H1 (cell line): Measurements from ENCODE around the gene GPS2. TPM values are rescaled to one million over a fixed set of nuclear protein-coding genes. Genes with fewer than 3 reads are reported as not detected.
A peak's percentile ranks its signal among the peaks of the same experiment; 100 is the strongest.

Experiments
- CTCF ChIA-PET: fragments of 300-600 bp; sonication (Branson Sonifier 250); formaldehyde crosslinking; loops from one replicate; lab custom pipeline; 2021; ENCODE audit not compliant: partially characterized antibody; lab: Charles Lee
- POLR2A ChIA-PET: fragments of 300-600 bp; sonication (Branson Sonifier 250); formaldehyde crosslinking; loops from one replicate; lab custom pipeline; 2021; ENCODE audit warnings: inconsistent platforms; ENCODE audit not compliant: partially characterized antibody; lab: Charles Lee
- DNase-seq, 2 experiments: peaks; one replicate each; pipeline versions ENCODE4 v3.0.0 to v3.0.0-alpha.2; 2010 to 2022; ENCODE audit warnings: low spot score in 2 of 2, low read depth in 1 of 2, mixed read lengths in 1 of 2
- FAIRE-seq: peaks from 2 replicates; lab custom pipeline; 2011; peaks lifted over from hg19 to GRCh38; lab: Jason Lieb, UNC
- H2AFZ ChIP-seq: 2 replicates; pipeline ENCODE4 v1.8.1; 2012; ENCODE audit warnings: low read length, inconsistent platforms
- H2AK5ac ChIP-seq: 2 replicates; pipeline ENCODE4 v1.6.1; 2013; ENCODE audit warnings: low read depth, low read length
- H2BK120ac ChIP-seq: replicated peaks from 2 replicates; pipeline ENCODE3; 2013; ENCODE audit warnings: low read depth, low read length, inconsistent platforms
- H2BK12ac ChIP-seq: 2 replicates; pipeline ENCODE4 v1.6.1; 2013; ENCODE audit warnings: low read depth, low read length
- H2BK15ac ChIP-seq: 2 replicates; pipeline ENCODE4 v1.6.1; 2013; ENCODE audit warnings: low read length
- H2BK20ac ChIP-seq: 2 replicates; pipeline ENCODE4 v1.6.1; 2013; ENCODE audit warnings: low read length
- H2BK5ac ChIP-seq: 2 replicates; pipeline ENCODE4 v1.6.1; 2013; ENCODE audit warnings: low read depth, low read length
- H3K14ac ChIP-seq: 2 replicates; pipeline ENCODE4 v1.6.1; 2013; ENCODE audit warnings: inconsistent platforms; ENCODE audit not compliant: insufficient read length
- H3K18ac ChIP-seq: 2 replicates; pipeline ENCODE4 v1.6.1; 2013; ENCODE audit warnings: low read length; ENCODE audit errors: extremely low read depth
- H3K23ac ChIP-seq: 2 replicates; pipeline ENCODE4 v1.6.1; 2013; ENCODE audit warnings: inconsistent platforms; ENCODE audit not compliant: insufficient read length
- H3K23me2 ChIP-seq: 2 replicates; pipeline ENCODE4 v1.6.1; 2013; ENCODE audit warnings: low read depth, low read length
- H3K27ac ChIP-seq: 2 replicates; pipeline ENCODE4 v1.6.1; 2011; ENCODE audit warnings: low read depth, low read length, inconsistent platforms
- H3K27me3 ChIP-seq, 4 experiments: replicated peaks in 1 of 4; 1 replicate in 1 of 4; 2 replicates in 3 of 4; pipeline versions ENCODE4 v1.6.1 to v1.8.1; 2011 to 2013; ENCODE audit warnings: low read length in 3 of 4, mild to moderate bottlenecking in 3 of 4, inconsistent platforms in 2 of 4, mixed read lengths in 2 of 4, moderate library complexity in 1 of 4; ENCODE audit not compliant: control insufficient read depth in 3 of 4, insufficient read depth in 3 of 4; ENCODE audit errors: extremely low read depth in 1 of 4
- H3K36me3 ChIP-seq, 4 experiments: 2 replicates each; pipeline versions ENCODE4 v1.6.1 to v1.8.1; 2011 to 2013; ENCODE audit warnings: mild to moderate bottlenecking in 4 of 4, low read length in 3 of 4, moderate library complexity in 2 of 4, control low read depth in 1 of 4, inconsistent platforms in 1 of 4; ENCODE audit not compliant: insufficient read depth in 4 of 4, control insufficient read depth in 2 of 4
- H3K4ac ChIP-seq: replicated peaks from 2 replicates; pipeline ENCODE3; 2013; ENCODE audit warnings: low read length, low read depth, mixed read lengths, inconsistent platforms; ENCODE audit not compliant: insufficient read length
- H3K4me1 ChIP-seq, 4 experiments: replicated peaks in 1 of 4; 1 replicate in 1 of 4; 2 replicates in 3 of 4; pipeline versions ENCODE4 v1.6.1 to v1.8.1; 2011 to 2013; ENCODE audit warnings: low read length in 3 of 4, inconsistent platforms in 2 of 4, mixed read lengths in 1 of 4; ENCODE audit not compliant: insufficient read depth in 4 of 4, control insufficient read depth in 3 of 4
- H3K4me2 ChIP-seq, 2 experiments: 2 replicates each; pipeline versions ENCODE4 v1.6.1 to v1.8.1; 2011 to 2013; ENCODE audit warnings: low read depth in 2 of 2, low read length in 2 of 2, control low read depth in 1 of 2, inconsistent platforms in 1 of 2, mild to moderate bottlenecking in 1 of 2; ENCODE audit not compliant: insufficient read depth in 1 of 2
- H3K4me3 ChIP-seq, 4 experiments: fragments of 200-600, 300-600 bp in 1 of 4; sonication (generic), shearing (Covaris generic), sonication (Bioruptor Twin) in 1 of 4; 2 replicates each; pipeline versions ENCODE4 v1.5.1 to v1.8.1; 2011 to 2016; ENCODE audit warnings: low read length in 4 of 4, low read depth in 3 of 4, control low read depth in 2 of 4, inconsistent platforms in 2 of 4, mild to moderate bottlenecking in 2 of 4, mixed read lengths in 1 of 4, moderate library complexity in 1 of 4; ENCODE audit not compliant: insufficient read depth in 2 of 4; ENCODE audit errors: extremely low read depth in 1 of 4
- H3K56ac ChIP-seq: replicated peaks from 2 replicates; pipeline ENCODE3; 2013; ENCODE audit warnings: low read depth, mild to moderate bottlenecking, mixed read lengths, low read length, inconsistent platforms; ENCODE audit not compliant: insufficient read length
- H3K79me1 ChIP-seq: 2 replicates; pipeline ENCODE4 v1.6.1; 2013; ENCODE audit warnings: low read depth, low read length, control low read depth
- H3K79me2 ChIP-seq, 2 experiments: 2 replicates each; pipeline versions ENCODE4 v1.6.1 to v1.8.1; 2012 to 2013; ENCODE audit warnings: low read length in 2 of 2, mild to moderate bottlenecking in 2 of 2, inconsistent platforms in 1 of 2; ENCODE audit not compliant: insufficient read depth in 2 of 2, control insufficient read depth in 1 of 2
- H3K9ac ChIP-seq, 4 experiments: replicated peaks in 1 of 4; 1 replicate in 1 of 4; 2 replicates in 3 of 4; pipeline versions ENCODE4 v1.6.1 to v1.8.1; 2011 to 2013; ENCODE audit warnings: low read depth in 3 of 4, low read length in 3 of 4, control low read depth in 2 of 4, mild to moderate bottlenecking in 2 of 4, moderate library complexity in 2 of 4, inconsistent platforms in 1 of 4; ENCODE audit errors: extremely low read depth in 1 of 4
- H3K9me3 ChIP-seq, 2 experiments: 2 replicates each; pipeline versions ENCODE4 v1.6.1 to v1.8.1; 2012 to 2013; ENCODE audit warnings: mild to moderate bottlenecking in 2 of 2, moderate library complexity in 2 of 2, control low read depth in 1 of 2, inconsistent platforms in 1 of 2, low read depth in 1 of 2, low read length in 1 of 2, mixed read lengths in 1 of 2; ENCODE audit not compliant: insufficient read depth in 2 of 2
- H4K20me1 ChIP-seq, 2 experiments: replicated peaks in 1 of 2; 2 replicates each; pipeline versions ENCODE3 to v1.8.1; 2011 to 2013; ENCODE audit warnings: inconsistent platforms in 2 of 2, low read length in 2 of 2, mild to moderate bottlenecking in 1 of 2; ENCODE audit not compliant: insufficient read depth in 2 of 2, control insufficient read depth in 1 of 2
- H4K5ac ChIP-seq: 2 replicates; pipeline ENCODE4 v1.6.1; 2013; ENCODE audit warnings: low read length, low read depth, mixed read lengths, inconsistent platforms; ENCODE audit not compliant: insufficient read length
- H4K8ac ChIP-seq: 2 replicates; pipeline ENCODE4 v1.8.0; 2013; ENCODE audit warnings: mild to moderate bottlenecking, moderate library complexity, low read length, inconsistent platforms; ENCODE audit not compliant: insufficient read depth; ENCODE audit errors: extremely low read depth
- H4K91ac ChIP-seq: replicated peaks from 2 replicates; pipeline ENCODE3; 2013; ENCODE audit warnings: low read length, mixed read lengths, inconsistent platforms; ENCODE audit not compliant: insufficient read length
- BCL11A ChIP-seq, 2 experiments: IDR thresholded peaks; one replicate each; pipeline ENCODE4 v1.6.1; 2011; ENCODE audit warnings: low read depth in 2 of 2, low read length in 2 of 2, mild to moderate bottlenecking in 2 of 2
- EZH2 ChIP-seq: fragments of 200-600 bp; sonication (generic); IDR thresholded peaks from 2 replicates; pipeline ENCODE4 v1.7.1; 2012; ENCODE audit warnings: low read depth, mild to moderate bottlenecking, moderate library complexity, low read length, inconsistent platforms; ENCODE audit not compliant: severe bottlenecking
- HDAC2 ChIP-seq, 2 experiments: fragments of 300-600 bp in 1 of 2; sonication (generic) in 1 of 2; IDR thresholded peaks; 2 replicates each; pipeline ENCODE4 v1.6.1; 2011 to 2012; ENCODE audit warnings: low read depth in 2 of 2, low read length in 2 of 2, mild to moderate bottlenecking in 2 of 2, moderate library complexity in 2 of 2, borderline replicate concordance in 1 of 2, inconsistent platforms in 1 of 2
- JUND ChIP-seq: IDR thresholded peaks from 2 replicates; pipeline ENCODE4 v1.6.1; 2011; ENCODE audit warnings: mild to moderate bottlenecking, improper control_type of control experiment, low read length
- RAD21 ChIP-seq, 2 experiments: IDR thresholded peaks in 1 of 2; conservative IDR thresholded peaks in 1 of 2; 2 replicates each; pipeline ENCODE4 v1.6.1; 2011; ENCODE audit warnings: low read depth in 2 of 2, low read length in 2 of 2, improper control_type of control experiment in 1 of 2, inconsistent platforms in 1 of 2, mild to moderate bottlenecking in 1 of 2, moderate library complexity in 1 of 2
- RFX5 ChIP-seq: IDR thresholded peaks from 2 replicates; pipeline ENCODE4 v1.6.1; 2011; ENCODE audit warnings: low read depth, low read length, improper control_type of control experiment, borderline replicate concordance
- SAP30 ChIP-seq: fragments of 300-600 bp; sonication (generic); IDR thresholded peaks from 2 replicates; pipeline ENCODE4 v1.7.1; 2012; ENCODE audit warnings: low read length, moderate library complexity, mild to moderate bottlenecking, inconsistent platforms; ENCODE audit not compliant: insufficient read depth, insufficient replicate concordance
- SIN3A ChIP-seq, 2 experiments: IDR thresholded peaks in 1 of 2; conservative IDR thresholded peaks in 1 of 2; 2 replicates each; pipeline ENCODE4 v1.6.1; 2011 to 2012; ENCODE audit warnings: low read length in 2 of 2, improper control_type of control experiment in 1 of 2, low read depth in 1 of 2, mild to moderate bottlenecking in 1 of 2
- WGBS, 2 experiments: shearing (Covaris generic) in 1 of 2; methylation state at CpG; one replicate each; pipeline versions ENCODE4 v1.1.6 to v1.1.7; 2013 to 2015; ENCODE audit warnings: low lambda C conversion rate in 2 of 2, mixed read lengths in 2 of 2, inconsistent platforms in 1 of 2, low coverage in 1 of 2, missing lambda C conversion rate in 1 of 2; ENCODE audit not compliant: insufficient replicate concordance in 2 of 2, insufficient coverage in 1 of 2, insufficient read length in 1 of 2; ENCODE audit errors: extremely low coverage in 1 of 2, missing lambda C conversion rate in 1 of 2; 5-methylcytosine and 5-hydroxymethylcytosine counted together
- polyA plus RNA-seq, 7 experiments: library from polyadenylated mRNA; depleted of rRNA in 3 of 7; stranded (reverse) in 5 of 7; unstranded in 2 of 7; fragments of >200 nt in 5 of 7; fragments of 200-250 nt in 2 of 7; gene quantifications; 1 replicate in 5 of 7; 2 replicates in 1 of 7; 4 replicates in 1 of 7; pipeline versions ENCODE4 v1.2.1 to v1.2.3, GENCODE V29; 2011 to 2013; ENCODE audit warnings: missing spikeins in 2 of 7, mixed read lengths in 2 of 7
- total RNA-seq: library from RNA; stranded (reverse); fragmentation: NEBNext Ultra II Directional; extraction: Animal tissue kit (Norgen Biotek cat#: 25700); gene quantifications from 2 replicates; pipeline ENCODE4 v1.2.1, GENCODE V29; 2021

GPS2 gene
- total and polyA plus RNA-seq, 2 of the 8 experiments (the other 6 are each of a cell fraction or from before 2014, with no cell fraction given), result 67.0 to 152 TPM

DNA sequence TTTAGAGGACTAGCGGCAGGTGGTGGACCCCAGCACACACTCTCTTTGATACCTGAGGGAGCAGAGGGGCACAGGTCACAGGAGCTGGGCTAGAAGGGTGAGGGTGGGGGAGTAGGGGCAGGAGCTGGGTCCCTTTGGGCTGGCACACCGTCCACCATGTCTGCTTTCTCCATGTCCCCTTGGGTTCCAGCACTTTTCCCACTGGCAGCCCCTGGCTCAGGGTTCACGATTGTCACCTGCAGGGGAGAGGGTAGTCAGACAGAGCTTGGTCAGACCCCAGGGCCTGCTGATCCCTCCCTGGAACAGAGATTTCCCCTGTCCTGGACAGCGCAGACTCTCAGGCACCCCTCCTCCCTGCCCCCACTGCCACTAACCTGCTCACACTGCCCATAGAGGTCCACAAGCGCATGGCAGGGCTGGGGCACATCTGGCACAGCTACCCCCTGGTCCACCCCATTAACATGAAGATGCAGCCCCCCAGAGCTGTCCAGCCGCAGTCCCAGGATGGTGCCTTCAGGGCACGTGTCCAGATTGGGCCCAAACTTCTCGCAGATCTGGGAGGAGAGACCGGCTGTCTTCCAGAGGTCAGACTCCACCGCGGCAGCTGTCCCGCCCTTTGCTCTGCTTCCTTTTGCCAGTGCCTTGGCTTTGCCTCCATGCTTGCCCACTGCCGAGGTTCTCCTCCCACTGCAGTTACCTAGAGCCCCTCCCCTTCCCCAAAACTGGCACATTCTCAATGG is 3.1 kb upstream of the GPS2 start:
- 0 out of 2 replicates have a peak, but pooled peaks cover under 1% of the 10 kb centered on the region for H3K79me1 ChIP-seq
- H2AFZ ChIP-seq, result no peak overlapping the region
- no peak overlapping the region for H3K18ac ChIP-seq
- H4K8ac ChIP-seq, result peak overlapping the region; percentile 42; the same call in 1 of the 2 replicates
- peak overlapping the region; percentile 16; the same call in 1 of the 2 replicates for H2BK5ac ChIP-seq
- no peak overlapping the region for H3K4me2 ChIP-seq
- no peak overlapping the region for H3K27ac ChIP-seq
- 94% methylated on average over 12 of the region's 13 CpGs; no CpG with 5 or more reads in 1 of the 2 experiments for WGBS, 2 experiments
- H3K9me3 ChIP-seq, result no peaks in the 10 kb centered on the region
- H4K91ac ChIP-seq, result no peak overlapping the region
- no peak overlapping the region for H2BK20ac ChIP-seq
- no peak overlapping the region for H3K4me3 ChIP-seq
- H2AK5ac ChIP-seq, result no peak overlapping the region
- POLR2A ChIA-PET, result interaction anchor here (0.6 to 11.3 kb wide), 12 partner anchors 8 to 275 kb away, joined by 3 to 223 read pairs (median 4); partner anchors contain the start of genes ACAP1, CLDN7 and NEURL4
- H3K27me3 ChIP-seq, result no peaks in the 10 kb centered on the region
- H3K23me2 ChIP-seq, result no peaks in the 10 kb centered on the region; the same call in 1 of the 2 replicates
- no peak overlapping the region for H2BK120ac ChIP-seq
- H4K20me1 ChIP-seq, result peaks cover 0 to 20% of the 10 kb centered on the region in 2 experiments
- H3K36me3 ChIP-seq, result peaks cover 27 to 60% (median 43%) of the 10 kb centered on the region in 4 experiments
- no peak overlapping the region for H3K23ac ChIP-seq
- H3K14ac ChIP-seq, result no peak overlapping the region
- H4K5ac ChIP-seq, result no peak overlapping the region
- H2BK15ac ChIP-seq, result no peak overlapping the region
- peaks cover 0 to 5% (median 3%) of the 10 kb centered on the region in 4 experiments; a peak in 4 of 7 replicates for H3K4me1 ChIP-seq
- CTCF ChIA-PET, result interaction anchor here (0.7 to 2.0 kb wide), 5 partner anchors 23 to 272 kb away, joined by 3 to 17 read pairs (median 3); no protein-coding TSS in a partner anchor
- H3K56ac ChIP-seq, result no peak overlapping the region
- H3K79me2 ChIP-seq, result peaks cover 0 to 8% of the 10 kb centered on the region in 2 experiments; a peak in 1 of 4 replicates
- no peak overlapping the region for H3K9ac ChIP-seq
- H2BK12ac ChIP-seq, result no peak overlapping the region
- no peak for FAIRE-seq
- DNase-seq, result no peak
- H3K4ac ChIP-seq, result no peak overlapping the region
- TF ChIP-seq RAD21 (IDR thresholded peaks at IDR 0.05 in 1 of 2, conservative IDR thresholded peaks at IDR 0.05 in 1 of 2; ENCODE audit: low read depth in 2 of 2, low read length in 2 of 2), result no peak
- TF ChIP-seq SIN3A (conservative IDR thresholded peaks at IDR 0.05 in 1 of 2, IDR thresholded peaks at IDR 0.05 in 1 of 2; ENCODE audit: low read depth in 1 of 2, low read length in 2 of 2), result no peak
- TF ChIP-seq HDAC2 (IDR thresholded peaks at IDR 0.05; ENCODE audit: borderline replicate concordance in 1 of 2, low read depth in 2 of 2, low read length in 2 of 2), result no peak
- TF ChIP-seq EZH2, result no peak
- TF ChIP-seq RFX5, result no peak
- TF ChIP-seq BCL11A (IDR thresholded peaks at IDR 0.05; ENCODE audit: low read depth in 2 of 2, low read length in 2 of 2), result no peak
- no peak for TF ChIP-seq SAP30
- no peak for TF ChIP-seq JUND
